Stimulated activated CD4-positive, alpha-beta T cell treated with anti-CD3 and anti-CD28 coated beads, Interleukin-12 subunit alpha, Interleukin-12 subunit beta, amount 100 ng/mL, for 48 hours (primary cell): ENCODE data around the gene NEDD4.
"Not testable (repeated sequence)": the region's sequence is repeated elsewhere in the genome, so short reads cannot be mapped to it uniquely, and the experiment has no call there.

ENCODE experiments used
- DNase-seq, 3 donors: peaks; one replicate each; pipeline ENCODE4 v3.0.0-alpha.2; 2020; ENCODE audit warnings: low read depth in 2 of 3, low spot score in 1 of 3

The NEDD4 gene

GRCh38 chr15:55959744-55960447, 33.5 kb downstream of the NEDD4 start:
- no peak for DNase-seq

GRCh38 chr15:55958349-55958748, 35.1 kb downstream of the NEDD4 start:
- DNase-seq = no peak

- no peak for DNase-seq
Observed at GRCh38 chr15:55954862-55955605, 38.4 kb downstream of the NEDD4 start.

- DNase-seq = not testable (repeated sequence)
Observed at GRCh38 chr15:55952501-55953274, 40.7 kb downstream of the NEDD4 start.

- DNase-seq = not testable (repeated sequence)
Observed at GRCh38 chr15:55944606-55945005, 48.8 kb downstream of the NEDD4 start.

- no peak for DNase-seq
Observed at GRCh38 chr15:55942332-55942731, 51.1 kb downstream of the NEDD4 start.

GRCh38 chr15:55937040-55937439, 56.4 kb downstream of the NEDD4 start:
- no peak for DNase-seq

GRCh38 chr15:55928955-55929354, 64.5 kb downstream of the NEDD4 start:
- DNase-seq = no peak

GRCh38 chr15:55921744-55922143, 71.7 kb downstream of the NEDD4 start:
- DNase-seq = no peak

GRCh38 chr15:55917881-55918296, 75.5 kb downstream of the NEDD4 start:
- no peak for DNase-seq

GRCh38 chr15:55916666-55917409, 76.6 kb downstream of the NEDD4 start:
- DNase-seq = no peak

- DNase-seq = no peak
Observed at GRCh38 chr15:55915876-55916567, 77.4 kb downstream of the NEDD4 start.

GRCh38 chr15:55915221-55915620, 78.2 kb downstream of the NEDD4 start:
- no peak for DNase-seq

GRCh38 chr15:55914446-55914845, 79.0 kb downstream of the NEDD4 start:
- DNase-seq = no peak

GRCh38 chr15:55912982-55913381, 80.4 kb downstream of the NEDD4 start:
- no peak for DNase-seq

GRCh38 chr15:55909036-55909811, 84.2 kb downstream of the NEDD4 start:
- DNase-seq = no peak

- no peak for DNase-seq
Observed at GRCh38 chr15:55907797-55908196, 85.6 kb downstream of the NEDD4 start.

GRCh38 chr15:55902981-55903380, 90.4 kb downstream of the NEDD4 start:
- no peak for DNase-seq

- no peak for DNase-seq
Observed at GRCh38 chr15:55900019-55900418, 93.4 kb downstream of the NEDD4 start.

- DNase-seq = no peak
Observed at GRCh38 chr15:55899537-55899936, 93.9 kb downstream of the NEDD4 start.
